ENCODE measurements around the gene RAC3. TPM values are rescaled to one million over a fixed set of nuclear protein-coding genes. Genes with fewer than 3 reads are reported as not detected.

The RAC3 gene
- total and polyA plus RNA-seq, 2 of the 8 experiments (the other 6 are each of a cell fraction or from before 2014, with no cell fraction given) = 177 to 299 TPM

- no peak for TF ChIP-seq CHD7 (IDR thresholded peaks at IDR 0.05; ENCODE audit: insufficient replicate concordance, low read length)
- TF ChIP-seq EZH2 (IDR thresholded peaks at IDR 0.05; ENCODE audit: low read depth, low read length, severe bottlenecking) = no peak
- TF ChIP-seq RXRA (IDR thresholded peaks at IDR 0.05; ENCODE audit: insufficient read depth, low read depth, low read length) = no peak
- no peak for TF ChIP-seq SIRT6 (IDR thresholded peaks at IDR 0.05; ENCODE audit: low read length)
- no peak for TF ChIP-seq MAX (IDR thresholded peaks at IDR 0.05)
- TF ChIP-seq MAFK (IDR thresholded peaks at IDR 0.05; ENCODE audit: low read depth, low read length) = no peak
- no peak for TF ChIP-seq PHF8 (conservative IDR thresholded peaks at IDR 0.05; ENCODE audit: low read depth, low read length)
- TF ChIP-seq GTF2F1 (IDR thresholded peaks at IDR 0.05; ENCODE audit: borderline replicate concordance, low read depth, low read length) = no peak
- TF ChIP-seq CBX5 (IDR thresholded peaks at IDR 0.05; ENCODE audit: low read depth, low read length) = no peak
Measured at GRCh38 chr17:82055023-82055964, 23.8 kb downstream of the RAC3 start (continued).

Measured in H1 (cell line).